ENCODE measurements around the gene PKHD1.
"Not testable (repeated sequence)": the region's sequence is repeated elsewhere in the genome, so short reads cannot be mapped to it uniquely, and the experiment has no call there.

The PKHD1 gene

DNA sequence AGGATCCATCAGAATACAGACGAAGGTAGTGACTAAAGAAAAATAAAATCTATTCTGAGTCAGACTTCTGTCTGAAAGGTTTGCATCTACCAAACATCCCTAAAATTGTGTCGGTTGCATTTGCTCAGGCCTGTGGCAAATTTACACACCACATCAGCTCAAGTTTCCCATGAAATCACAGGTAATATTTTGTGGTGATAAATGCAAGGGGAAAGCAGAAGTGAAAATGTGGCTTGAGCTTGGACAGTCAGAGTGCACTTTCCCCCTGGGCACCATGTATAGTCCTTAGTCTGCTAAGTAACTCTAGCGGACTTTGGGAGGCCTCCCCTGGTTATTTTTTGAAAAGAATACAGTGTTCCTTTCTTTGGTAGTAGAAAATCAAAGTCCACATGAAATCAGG, 159.1 kb downstream of the PKHD1 start:
- Histone ChIP-seq H3K9ac (ENCODE audit: low read length) (no peak overlapping the region), H3K4me2 (ENCODE audit: low read length) (no peak overlapping the region), H3K9me3 (ENCODE audit: low read length) (no peaks in the 10 kb centered on the region), H3K79me2 (ENCODE audit: insufficient read depth, low read length) (no peaks in the 10 kb centered on the region), H3K4me1 (ENCODE audit: insufficient read depth, low read length, severe bottlenecking) (no peaks in the 10 kb centered on the region), H3K36me3 (ENCODE audit: insufficient read depth, low read length) (no peaks in the 10 kb centered on the region), H3K27ac (ENCODE audit: low read depth, low read length, poor library complexity, severe bottlenecking) (no peak overlapping the region), H3F3A (ENCODE audit: insufficient read depth, low read length) (no peaks in the 10 kb centered on the region), H3K27me3 (ENCODE audit: insufficient read depth, low read length) (no peaks in the 10 kb centered on the region), H4K20me1 (ENCODE audit: insufficient read depth, low read length) (no peaks in the 10 kb centered on the region), H3K9me2 (ENCODE audit: low read depth, low read length) (no peaks in the 10 kb centered on the region), H3K4me3 (ENCODE audit: low read depth, low read length, poor library complexity, severe bottlenecking) (no peak overlapping the region), H2AFZ (ENCODE audit: low read length) (no peak overlapping the region)
- TF ChIP-seq EZH2 (IDR thresholded peaks at IDR 0.05; ENCODE audit: borderline replicate concordance, low read length), result no peak
- no peak for TF ChIP-seq CTCF (IDR thresholded peaks at IDR 0.05; ENCODE audit: low read length)

GRCh38 chr6:51927450-51927849, 160.0 kb downstream of the PKHD1 start:
- no peaks in the 10 kb centered on the region for H3F3A ChIP-seq (ENCODE audit: insufficient read depth, low read length)
- no peaks in the 10 kb centered on the region for H4K20me1 ChIP-seq (ENCODE audit: insufficient read depth, low read length)
- no peaks in the 10 kb centered on the region for H3K9me2 ChIP-seq (ENCODE audit: low read depth, low read length)
- no peaks in the 10 kb centered on the region for H3K27me3 ChIP-seq (ENCODE audit: insufficient read depth, low read length)
- H3K9me3 ChIP-seq (ENCODE audit: low read length), result no peaks in the 10 kb centered on the region
- H3K4me3 ChIP-seq (ENCODE audit: low read depth, low read length, poor library complexity, severe bottlenecking), result no peak overlapping the region
- H3K36me3 ChIP-seq (ENCODE audit: insufficient read depth, low read length), result no peaks in the 10 kb centered on the region
- H3K9ac ChIP-seq (ENCODE audit: low read length), result no peak overlapping the region
- H2AFZ ChIP-seq (ENCODE audit: low read length), result no peak overlapping the region
- H3K79me2 ChIP-seq (ENCODE audit: insufficient read depth, low read length), result no peaks in the 10 kb centered on the region
- H3K4me1 ChIP-seq (ENCODE audit: insufficient read depth, low read length, severe bottlenecking), result no peaks in the 10 kb centered on the region
- H3K27ac ChIP-seq (ENCODE audit: low read depth, low read length, poor library complexity, severe bottlenecking), result no peak overlapping the region
- no peak for TF ChIP-seq EZH2 (IDR thresholded peaks at IDR 0.05; ENCODE audit: borderline replicate concordance, low read length)
- H3K4me2 ChIP-seq (ENCODE audit: low read length), result no peak overlapping the region

- H3K4me3 ChIP-seq (ENCODE audit: low read depth, low read length, poor library complexity, severe bottlenecking), result no peak overlapping the region
- no peaks in the 10 kb centered on the region for H4K20me1 ChIP-seq (ENCODE audit: insufficient read depth, low read length)
- no peaks in the 10 kb centered on the region for H3K36me3 ChIP-seq (ENCODE audit: insufficient read depth, low read length)
- H3K4me2 ChIP-seq (ENCODE audit: low read length), result no peak overlapping the region
- no peaks in the 10 kb centered on the region for H3K9me2 ChIP-seq (ENCODE audit: low read depth, low read length)
- H3K27me3 ChIP-seq (ENCODE audit: insufficient read depth, low read length), result no peaks in the 10 kb centered on the region
- no peaks in the 10 kb centered on the region for H3F3A ChIP-seq (ENCODE audit: insufficient read depth, low read length)
- no peak overlapping the region for H2AFZ ChIP-seq (ENCODE audit: low read length)
- no peak overlapping the region for H3K9ac ChIP-seq (ENCODE audit: low read length)
- no peak for TF ChIP-seq CTCF (IDR thresholded peaks at IDR 0.05; ENCODE audit: low read length)
- no peak for TF ChIP-seq EZH2 (IDR thresholded peaks at IDR 0.05; ENCODE audit: borderline replicate concordance, low read length)
- H3K27ac ChIP-seq (ENCODE audit: low read depth, low read length, poor library complexity, severe bottlenecking), result no peak overlapping the region
- H3K79me2 ChIP-seq (ENCODE audit: insufficient read depth, low read length), result no peaks in the 10 kb centered on the region
- no peaks in the 10 kb centered on the region for H3K4me1 ChIP-seq (ENCODE audit: insufficient read depth, low read length, severe bottlenecking)
- no peaks in the 10 kb centered on the region for H3K9me3 ChIP-seq (ENCODE audit: low read length)
Observed at GRCh38 chr6:51926125-51926524, 161.3 kb downstream of the PKHD1 start.

GRCh38 chr6:51922479-51922878, 164.9 kb downstream of the PKHD1 start:
- H3K36me3 ChIP-seq (ENCODE audit: insufficient read depth, low read length); H3K9ac ChIP-seq (ENCODE audit: low read length); H3K4me1 ChIP-seq (ENCODE audit: insufficient read depth, low read length, severe bottlenecking); H3F3A ChIP-seq (ENCODE audit: insufficient read depth, low read length); H3K4me3 ChIP-seq (ENCODE audit: low read depth, low read length, poor library complexity, severe bottlenecking); H2AFZ ChIP-seq (ENCODE audit: low read length); H3K27ac ChIP-seq (ENCODE audit: low read depth, low read length, poor library complexity, severe bottlenecking); H3K9me2 ChIP-seq (ENCODE audit: low read depth, low read length); H3K4me2 ChIP-seq (ENCODE audit: low read length); H3K79me2 ChIP-seq (ENCODE audit: insufficient read depth, low read length); H4K20me1 ChIP-seq (ENCODE audit: insufficient read depth, low read length); H3K9me3 ChIP-seq (ENCODE audit: low read length); H3K27me3 ChIP-seq (ENCODE audit: insufficient read depth, low read length): not testable (repeated sequence)

DNA sequence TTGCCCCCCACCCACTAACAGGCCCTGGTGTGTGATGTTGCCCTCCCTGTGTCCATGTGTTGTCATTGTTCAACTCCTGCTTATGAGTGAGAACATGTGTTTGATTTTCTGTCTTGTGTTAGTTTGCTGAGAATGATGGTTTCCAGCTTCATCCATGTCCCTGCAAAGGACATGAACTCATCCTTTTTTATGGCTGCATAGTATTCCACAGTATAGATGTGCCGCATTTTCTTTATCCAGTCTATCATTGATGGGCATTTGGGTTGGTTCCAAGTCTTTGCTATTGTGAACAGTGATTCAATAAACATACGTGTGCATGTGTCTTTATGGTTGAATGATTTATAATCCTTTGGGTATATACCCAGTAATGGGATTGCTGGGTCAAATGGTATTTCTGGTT, 169.1 kb downstream of the PKHD1 start:
- not testable (repeated sequence) for H3F3A ChIP-seq (ENCODE audit: insufficient read depth, low read length); H3K27me3 ChIP-seq (ENCODE audit: insufficient read depth, low read length); H3K79me2 ChIP-seq (ENCODE audit: insufficient read depth, low read length); H3K4me2 ChIP-seq (ENCODE audit: low read length); H2AFZ ChIP-seq (ENCODE audit: low read length); H3K4me1 ChIP-seq (ENCODE audit: insufficient read depth, low read length, severe bottlenecking); H3K9me3 ChIP-seq (ENCODE audit: low read length); H4K20me1 ChIP-seq (ENCODE audit: insufficient read depth, low read length); H3K9ac ChIP-seq (ENCODE audit: low read length); H3K9me2 ChIP-seq (ENCODE audit: low read depth, low read length); H3K4me3 ChIP-seq (ENCODE audit: low read depth, low read length, poor library complexity, severe bottlenecking); H3K36me3 ChIP-seq (ENCODE audit: insufficient read depth, low read length); H3K27ac ChIP-seq (ENCODE audit: low read depth, low read length, poor library complexity, severe bottlenecking)

All from OCI-LY1 (cell line).